ELR (cell line): Measurements from ENCODE around the gene DMD.

Experiments used
- DNase-seq: peaks from one replicate; pipeline ENCODE4 v3.0.0-alpha.2; 2015; ENCODE audit warnings: low read depth

Gene DMD

GRCh38 chrX:31706466-31706865 is 1504.9 kb downstream of the DMD start:
- DNase-seq = no peak

- DNase-seq = no peak
Measured at GRCh38 chrX:31705816-31706215, 1505.5 kb downstream of the DMD start.

GRCh38 chrX:31704938-31705337 is 1506.4 kb downstream of the DMD start:
- DNase-seq = no peak

GRCh38 chrX:31702222-31702621 is 1509.1 kb downstream of the DMD start:
- DNase-seq = no peak

GRCh38 chrX:31697294-31697916 is 1513.9 kb downstream of the DMD start:
- no peak for DNase-seq

GRCh38 chrX:31679861-31680260 is 1531.5 kb downstream of the DMD start:
- no peak for DNase-seq

DNA sequence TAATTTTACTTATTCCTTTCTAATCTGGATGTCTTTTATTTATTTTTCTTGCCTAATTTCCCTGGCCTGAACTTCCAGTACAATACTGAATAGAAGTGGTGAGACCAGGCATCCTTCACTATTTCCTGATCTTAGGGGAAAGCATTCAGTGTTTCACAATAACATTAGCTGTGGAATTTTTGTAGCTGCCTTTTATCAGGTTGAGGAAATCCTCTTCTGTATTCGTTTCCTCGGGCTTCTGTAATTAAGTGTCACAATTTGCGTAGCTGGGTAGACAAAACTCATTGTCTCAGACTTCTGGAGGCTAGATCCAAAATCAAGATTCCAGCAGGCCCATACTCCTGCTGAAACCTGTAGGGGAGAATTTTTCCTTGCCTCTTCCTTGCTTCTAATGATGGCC is 1541.1 kb downstream of the DMD start:
- DNase-seq = no peak

DNA sequence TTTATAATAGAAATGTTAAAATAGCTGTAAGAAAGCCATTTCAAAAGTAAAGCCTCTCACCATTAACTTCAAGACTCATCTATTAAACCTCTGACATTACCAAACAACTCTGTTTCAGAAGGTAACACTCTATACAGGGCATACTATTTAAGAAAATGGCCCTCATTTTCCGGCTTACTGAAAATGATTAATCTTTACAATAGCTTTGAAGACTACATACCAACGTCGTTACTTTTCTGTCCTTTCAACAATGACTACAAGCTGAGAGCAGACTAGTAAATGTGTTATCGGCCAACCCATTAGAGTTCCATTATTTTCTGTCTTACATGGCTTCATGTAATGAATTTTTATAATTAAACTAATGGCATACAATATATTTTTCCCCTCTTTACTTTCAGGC is 1545.9 kb downstream of the DMD start:
- DNase-seq = no peak

GRCh38 chrX:31663172-31663571 is 1548.2 kb downstream of the DMD start:
- no peak for DNase-seq

DNA sequence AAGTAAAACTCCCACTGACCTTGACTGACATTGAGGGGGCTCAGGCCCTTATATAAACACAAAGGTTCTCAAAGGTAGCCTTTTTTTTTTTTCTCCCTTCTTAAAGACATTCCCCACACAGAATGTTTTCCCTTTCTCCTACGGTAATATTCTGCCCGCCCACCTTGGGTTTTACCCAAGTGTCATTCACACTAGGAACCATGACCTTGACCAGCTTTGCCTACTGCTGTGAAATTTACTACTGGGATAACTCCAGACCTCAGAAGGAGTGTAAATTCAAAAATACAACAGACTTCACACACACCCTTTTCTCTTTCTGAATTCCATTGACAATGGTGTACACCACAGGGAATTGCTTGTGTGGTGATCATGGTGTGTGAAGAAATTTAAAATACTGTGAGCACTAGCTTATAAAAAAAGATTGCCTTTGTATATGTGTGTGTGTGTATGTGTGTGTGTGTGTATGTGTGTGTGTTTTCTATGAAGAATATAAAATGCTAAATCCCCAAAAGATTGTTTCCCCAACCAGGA is 1550.0 kb downstream of the DMD start:
- DNase-seq = no peak

DNA sequence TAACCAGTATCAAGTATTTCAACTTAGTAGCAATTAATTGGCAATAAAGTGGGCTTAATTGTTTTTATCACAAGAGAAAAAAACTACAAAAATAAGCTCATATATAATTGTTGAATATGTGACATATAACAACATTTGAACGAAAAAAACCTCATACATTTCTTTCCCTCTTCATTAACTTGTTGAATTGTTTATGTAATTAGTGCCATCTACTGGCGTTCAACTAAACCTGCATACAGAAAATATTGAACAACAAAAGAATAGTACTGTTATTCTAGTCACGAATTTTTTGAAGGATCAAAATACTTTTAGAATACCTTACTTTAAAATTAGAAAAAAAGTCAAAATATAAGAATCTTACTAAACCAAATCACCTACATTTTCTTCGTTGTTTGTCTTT is 1553.0 kb downstream of the DMD start:
- DNase-seq = peak; percentile 52

DNA sequence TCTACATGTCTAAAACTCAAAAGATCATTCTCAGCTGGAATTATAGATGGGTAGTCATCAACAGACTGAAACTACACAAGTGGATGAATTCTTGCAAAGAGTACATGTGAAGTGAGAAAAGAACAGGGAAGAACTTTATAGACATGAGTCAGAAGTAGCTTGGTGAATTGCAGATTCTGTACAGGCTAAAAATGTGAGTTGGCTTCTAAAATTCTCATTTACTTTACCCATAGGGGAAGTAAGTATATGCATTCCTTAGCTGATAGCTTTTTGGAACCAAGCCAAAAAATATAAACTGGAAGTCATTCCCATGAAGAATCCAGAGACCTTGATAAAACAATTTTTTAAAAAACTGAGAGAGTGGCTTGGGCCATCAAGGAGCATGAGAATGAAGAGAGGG is 1555.3 kb downstream of the DMD start:
- DNase-seq = peak; percentile 21

- no peak for DNase-seq
Measured at GRCh38 chrX:31653422-31653821, 1557.9 kb downstream of the DMD start.

DNA sequence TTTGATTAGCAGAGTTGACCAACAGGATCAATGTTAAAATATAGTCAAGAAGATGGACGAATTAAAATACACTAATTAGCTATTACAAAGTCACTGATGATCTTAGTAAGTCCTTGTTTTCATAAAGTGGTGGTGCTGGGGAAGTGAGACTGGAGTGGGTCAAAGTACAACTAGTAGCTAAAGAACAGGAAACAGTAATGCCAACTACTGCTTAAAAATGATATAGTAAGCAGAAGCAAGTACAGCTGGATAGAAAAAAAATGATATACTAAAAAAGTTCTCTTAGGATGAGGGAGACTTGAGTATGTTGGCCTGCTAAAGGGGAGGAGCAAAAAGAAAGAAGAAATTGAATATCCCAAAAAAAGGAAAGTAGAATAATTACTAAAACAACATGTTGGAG is 1558.7 kb downstream of the DMD start:
- DNase-seq = no peak

DNA sequence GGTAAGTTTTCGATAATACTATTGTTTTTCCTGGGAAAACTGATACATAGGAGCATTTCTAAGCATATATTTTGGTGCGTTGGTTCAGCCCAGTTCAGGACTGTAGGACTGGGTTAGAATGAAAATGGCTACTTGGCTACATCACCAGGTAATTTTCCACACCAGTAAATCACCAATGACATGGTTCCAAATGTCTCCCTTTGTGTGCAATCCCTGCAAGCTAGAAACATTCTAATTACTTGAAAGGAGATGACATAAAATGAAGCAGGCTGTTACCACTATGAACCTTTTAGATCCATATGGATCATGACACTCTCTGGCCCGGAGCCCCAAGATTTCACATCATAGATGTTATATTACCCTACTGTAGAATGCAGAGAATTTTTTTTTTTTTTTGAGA is 1562.1 kb downstream of the DMD start:
- no peak for DNase-seq

- no peak for DNase-seq
Measured at GRCh38 chrX:31633349-31633748, 1578.0 kb downstream of the DMD start.

DNA sequence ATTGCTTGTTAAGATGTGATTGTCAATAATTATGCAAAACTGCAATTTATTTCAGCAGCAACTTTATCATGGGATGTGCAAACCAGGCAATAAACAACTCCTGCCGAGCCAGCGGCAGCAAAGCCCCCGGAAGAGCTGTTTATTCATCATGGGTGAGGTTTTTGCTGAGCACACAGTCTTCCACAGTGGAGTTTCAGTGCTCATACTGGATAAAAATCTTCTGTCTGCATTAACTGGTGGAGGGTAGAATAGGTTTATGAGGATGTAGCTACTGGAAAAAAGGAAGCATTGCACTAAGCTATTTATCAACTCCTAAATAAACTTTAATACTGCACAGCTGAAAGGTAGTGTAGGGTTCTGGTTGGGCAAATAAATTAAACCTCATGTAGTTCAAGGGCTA is 1582.2 kb downstream of the DMD start:
- DNase-seq = no peak

- peak; percentile 92 for DNase-seq
Measured at GRCh38 chrX:31609130-31609529, 1602.2 kb downstream of the DMD start.

DNA sequence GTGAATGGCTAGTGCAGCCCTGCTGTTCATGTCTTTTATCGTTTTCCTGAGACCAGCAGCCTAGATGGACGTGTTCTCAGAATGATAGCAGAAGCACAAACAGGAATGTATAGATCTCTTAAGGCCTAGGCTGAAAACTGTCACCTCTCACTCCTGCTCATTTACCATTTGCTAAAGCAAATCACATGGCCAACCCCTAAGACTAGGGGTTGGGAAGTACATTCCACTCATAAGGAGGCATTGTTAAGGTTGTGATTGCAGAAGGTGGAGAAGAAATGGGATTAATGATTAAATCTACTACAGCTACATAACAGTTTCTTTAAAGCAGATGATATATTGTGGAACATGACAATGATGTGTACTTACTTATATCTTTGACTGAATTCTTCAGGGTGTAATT is 1602.7 kb downstream of the DMD start:
- DNase-seq = no peak

DNA sequence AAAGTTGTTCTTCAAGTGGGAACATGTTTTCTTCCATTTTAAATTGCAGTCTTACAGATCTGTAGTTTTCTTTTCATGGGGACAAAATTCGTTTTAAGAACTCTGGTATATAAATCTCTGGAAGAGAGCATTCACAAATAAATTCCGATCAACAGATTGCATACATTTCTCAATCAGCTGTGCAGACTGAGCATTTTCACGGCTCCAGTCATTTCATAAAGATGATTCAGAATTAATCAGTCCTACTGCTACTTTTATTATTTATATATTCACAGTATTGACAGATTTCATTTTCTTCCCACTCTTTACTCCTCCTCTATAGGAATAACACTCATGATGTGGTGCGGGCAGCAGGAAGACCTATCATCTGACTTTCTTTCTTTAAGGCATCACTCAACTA is 1604.6 kb downstream of the DMD start:
- DNase-seq = peak; percentile 44

- DNase-seq = no peak
Measured at GRCh38 chrX:31604629-31605221, 1606.6 kb downstream of the DMD start.

DNA sequence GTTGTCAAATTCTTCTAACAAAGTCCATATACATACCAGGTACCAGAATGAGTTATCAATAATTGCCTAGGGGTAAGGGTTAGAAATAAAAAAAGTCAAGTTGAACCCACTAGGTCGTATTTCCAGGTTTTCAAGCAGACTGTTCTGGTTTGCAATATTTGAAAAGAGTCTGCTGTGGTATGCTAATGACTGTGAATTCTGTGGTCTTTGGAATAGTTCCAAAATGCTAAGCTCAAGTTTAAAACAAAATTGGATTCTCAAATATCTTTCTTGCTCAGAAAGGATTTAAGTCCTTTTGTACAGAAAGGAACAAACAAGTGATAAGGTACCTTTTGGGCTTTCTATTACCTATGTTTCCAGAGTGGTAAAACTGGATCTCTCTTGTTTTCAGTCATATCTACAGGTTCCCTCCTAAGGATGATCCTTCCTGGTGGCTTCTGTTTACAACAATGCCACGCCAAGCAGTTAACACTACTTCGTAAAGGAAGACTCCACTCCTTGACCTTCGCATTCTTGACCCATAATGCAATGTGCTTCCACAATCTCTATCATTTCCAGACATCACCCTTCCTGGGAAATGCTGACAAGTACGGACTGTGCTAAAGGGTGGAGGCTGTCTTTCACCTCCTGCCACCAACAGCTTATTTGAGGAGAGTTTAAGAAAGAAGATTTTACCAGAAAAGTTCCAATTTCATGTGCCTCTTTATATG is 1607.8 kb downstream of the DMD start:
- DNase-seq = no peak

DNA sequence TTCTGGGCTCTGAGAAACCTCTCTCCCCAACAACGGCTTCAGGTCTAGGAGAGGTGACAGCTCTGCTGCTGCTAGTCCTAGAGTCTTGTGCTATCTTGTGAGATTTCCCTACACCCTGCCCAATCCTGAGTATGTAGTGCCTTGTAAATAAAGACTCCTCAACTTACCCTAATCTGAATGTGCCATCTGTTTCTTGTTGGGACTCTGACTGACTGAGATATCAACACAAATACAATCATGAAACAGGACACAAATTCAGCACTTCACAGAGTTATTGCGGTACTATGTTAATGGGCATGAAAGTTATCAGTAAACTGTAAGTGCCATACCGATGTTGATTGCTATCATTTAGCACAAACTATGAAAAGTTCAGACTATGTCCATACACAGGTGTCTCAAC is 1610.5 kb downstream of the DMD start:
- DNase-seq = no peak
